Ascending aorta (tissue), 2 donors: ENCODE results near the gene PTPA. TPM values are rescaled to one million over a fixed set of nuclear protein-coding genes. Genes with fewer than 3 reads are reported as not detected.

ENCODE experiments used
- DNase-seq, 2 donors: peaks; one replicate each; pipeline ENCODE4 v3.0.0-alpha.2; 2019; ENCODE audit warnings: low spot score in 2 of 2
- H3K27ac ChIP-seq, 2 donors: fragments of 200-600 bp; sonication (generic); one replicate each; pipeline ENCODE4 v1.5.1; 2016 to 2017; ENCODE audit warnings: mild to moderate bottlenecking in 1 of 2
- H3K27me3 ChIP-seq: fragments of 200-600 bp; sonication (generic); one replicate; pipeline ENCODE4 v1.5.1; 2017
- H3K36me3 ChIP-seq, 2 donors: fragments of 200-600 bp; sonication (generic); one replicate each; pipeline ENCODE4 v1.5.1; 2016
- H3K4me1 ChIP-seq, 2 donors: fragments of 200-600 bp; sonication (generic); one replicate each; pipeline ENCODE4 v1.5.1; 2016 to 2017; ENCODE audit warnings: mild to moderate bottlenecking in 1 of 2
- H3K4me3 ChIP-seq, 2 donors: fragments of 200-600 bp; sonication (generic); one replicate each; pipeline ENCODE4 v1.5.1; 2016 to 2017; ENCODE audit warnings: mild to moderate bottlenecking in 1 of 2
- H3K9me3 ChIP-seq, 2 donors: fragments of 200-600 bp; sonication (generic); one replicate each; pipeline ENCODE4 v1.5.1; 2016
- intact Hi-C: fragments of 100-400 bp; cut with DNase I; formaldehyde crosslinking; loops from one replicate; pipeline ENCODE4 v1.15.1; 2023
- total RNA-seq: library from RNA; depleted of rRNA; stranded (reverse); fragments of >200 nt; gene quantifications from one replicate; pipeline ENCODE4 v1.1.0, GENCODE V29; 2016
- TF ChIP-seq, protein P1 (sequence below), 3 experiments: fragments of 200-600 bp in 2 of 3; fragments of 450-650 bp in 1 of 3; sonication (generic) in 2 of 3; IDR thresholded peaks; one replicate each; pipeline ENCODE4 v1.5.1; 2016 to 2019; ENCODE audit warnings: antibody characterized with exemption in 3 of 3, mild to moderate bottlenecking in 1 of 3, moderate library complexity in 1 of 3

Gene PTPA
- total RNA-seq, 1 donor from 2014 or later: 61.6 TPM

- no peaks in the 10 kb centered on the region for H3K27me3 ChIP-seq
- peak overlapping the region in 1 of 2 donors; percentile 1 for H3K27ac ChIP-seq
- TF ChIP-seq, protein P1, sequence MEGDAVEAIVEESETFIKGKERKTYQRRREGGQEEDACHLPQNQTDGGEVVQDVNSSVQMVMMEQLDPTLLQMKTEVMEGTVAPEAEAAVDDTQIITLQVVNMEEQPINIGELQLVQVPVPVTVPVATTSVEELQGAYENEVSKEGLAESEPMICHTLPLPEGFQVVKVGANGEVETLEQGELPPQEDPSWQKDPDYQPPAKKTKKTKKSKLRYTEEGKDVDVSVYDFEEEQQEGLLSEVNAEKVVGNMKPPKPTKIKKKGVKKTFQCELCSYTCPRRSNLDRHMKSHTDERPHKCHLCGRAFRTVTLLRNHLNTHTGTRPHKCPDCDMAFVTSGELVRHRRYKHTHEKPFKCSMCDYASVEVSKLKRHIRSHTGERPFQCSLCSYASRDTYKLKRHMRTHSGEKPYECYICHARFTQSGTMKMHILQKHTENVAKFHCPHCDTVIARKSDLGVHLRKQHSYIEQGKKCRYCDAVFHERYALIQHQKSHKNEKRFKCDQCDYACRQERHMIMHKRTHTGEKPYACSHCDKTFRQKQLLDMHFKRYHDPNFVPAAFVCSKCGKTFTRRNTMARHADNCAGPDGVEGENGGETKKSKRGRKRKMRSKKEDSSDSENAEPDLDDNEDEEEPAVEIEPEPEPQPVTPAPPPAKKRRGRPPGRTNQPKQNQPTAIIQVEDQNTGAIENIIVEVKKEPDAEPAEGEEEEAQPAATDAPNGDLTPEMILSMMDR (IDR thresholded peaks at IDR 0.05): peak; percentile 98 to 99 (median 99)
- DNase-seq: peak in 1 of 2 donors; percentile 87
- peaks cover 0 to 2% of the 10 kb centered on the region in 2 donors for H3K4me1 ChIP-seq
- intact Hi-C loops: loop anchor here (2.0 to 5.0 kb wide), 2 partner anchors 479 to 651 kb away; no protein-coding TSS in a partner anchor
- no peak overlapping the region for H3K4me3 ChIP-seq
- peaks cover 26 to 40% of the 10 kb centered on the region in 2 donors for H3K36me3 ChIP-seq
- no peaks in the 10 kb centered on the region for H3K9me3 ChIP-seq
These were observed 20.3 kb downstream of the PTPA start for GRCh38 chr9:129131300-129132145.

GRCh38 chr9:129133082-129133481 lies 21.9 kb downstream of the PTPA start:
- H3K4me1 ChIP-seq: peaks cover 9 to 14% of the 10 kb centered on the region in 2 donors
- TF ChIP-seq, protein P1 (IDR thresholded peaks at IDR 0.05): no peak
- H3K9me3 ChIP-seq: no peaks in the 10 kb centered on the region
- intact Hi-C loops: loop anchor here (5.0 kb wide), 1 partner anchor 649 kb away; no protein-coding TSS in a partner anchor
- peaks cover 29 to 36% of the 10 kb centered on the region in 2 donors for H3K36me3 ChIP-seq
- DNase-seq: no peak
- H3K27me3 ChIP-seq: no peaks in the 10 kb centered on the region
- H3K4me3 ChIP-seq: no peak overlapping the region
- H3K27ac ChIP-seq: no peak overlapping the region

GRCh38 chr9:129135476-129135875 lies 24.3 kb downstream of the PTPA start:
- no peak overlapping the region for H3K4me3 ChIP-seq
- peaks cover 16 to 30% of the 10 kb centered on the region in 2 donors for H3K4me1 ChIP-seq
- peaks cover 23 to 27% of the 10 kb centered on the region in 2 donors for H3K36me3 ChIP-seq
- H3K27ac ChIP-seq: no peak overlapping the region
- H3K9me3 ChIP-seq: no peaks in the 10 kb centered on the region
- intact Hi-C loops: no loop called here
- H3K27me3 ChIP-seq: no peaks in the 10 kb centered on the region
- DNase-seq: no peak
- TF ChIP-seq, protein P1 (IDR thresholded peaks at IDR 0.05): no peak

DNA sequence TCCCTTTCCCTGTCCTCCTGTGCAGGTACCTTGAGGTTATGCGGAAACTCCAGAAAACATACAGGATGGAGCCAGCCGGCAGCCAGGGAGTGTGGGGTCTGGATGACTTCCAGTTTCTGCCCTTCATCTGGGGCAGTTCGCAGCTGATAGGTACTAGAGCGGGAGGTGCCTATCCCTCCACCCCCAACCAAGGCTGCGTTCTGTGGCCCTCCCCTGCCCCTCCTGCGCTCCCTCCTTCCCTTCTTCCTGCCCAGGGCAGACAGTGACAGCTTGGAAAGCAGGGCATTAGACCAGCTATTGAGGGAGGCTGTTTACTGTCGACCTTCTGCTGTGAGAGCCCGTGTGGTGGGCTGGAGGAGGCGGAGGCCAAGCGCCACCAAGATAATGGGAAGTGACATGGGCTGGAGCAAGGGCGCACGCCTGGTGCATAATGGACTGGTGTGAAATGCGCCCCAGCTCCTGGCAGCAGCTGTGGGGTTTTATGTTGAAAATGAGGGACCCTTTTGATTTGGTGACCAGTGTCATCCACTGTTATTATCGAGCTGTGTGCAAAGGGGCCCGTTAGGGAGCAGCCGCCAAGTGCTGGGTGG lies 25.3 kb downstream of the PTPA start:
- Histone ChIP-seq H3K4me3 (no peak overlapping the region), H3K9me3 (no peaks in the 10 kb centered on the region), H3K27me3 (no peaks in the 10 kb centered on the region), H3K36me3 (peaks cover 23 to 24% of the 10 kb centered on the region in 2 donors), H3K4me1 (peaks cover 27 to 41% of the 10 kb centered on the region in 2 donors), H3K27ac (peak overlapping the region; percentile 94 to 98)
- TF ChIP-seq, protein P1 (IDR thresholded peaks at IDR 0.05): no peak
- intact Hi-C loops: no loop called here
- DNase-seq: no peak

DNA sequence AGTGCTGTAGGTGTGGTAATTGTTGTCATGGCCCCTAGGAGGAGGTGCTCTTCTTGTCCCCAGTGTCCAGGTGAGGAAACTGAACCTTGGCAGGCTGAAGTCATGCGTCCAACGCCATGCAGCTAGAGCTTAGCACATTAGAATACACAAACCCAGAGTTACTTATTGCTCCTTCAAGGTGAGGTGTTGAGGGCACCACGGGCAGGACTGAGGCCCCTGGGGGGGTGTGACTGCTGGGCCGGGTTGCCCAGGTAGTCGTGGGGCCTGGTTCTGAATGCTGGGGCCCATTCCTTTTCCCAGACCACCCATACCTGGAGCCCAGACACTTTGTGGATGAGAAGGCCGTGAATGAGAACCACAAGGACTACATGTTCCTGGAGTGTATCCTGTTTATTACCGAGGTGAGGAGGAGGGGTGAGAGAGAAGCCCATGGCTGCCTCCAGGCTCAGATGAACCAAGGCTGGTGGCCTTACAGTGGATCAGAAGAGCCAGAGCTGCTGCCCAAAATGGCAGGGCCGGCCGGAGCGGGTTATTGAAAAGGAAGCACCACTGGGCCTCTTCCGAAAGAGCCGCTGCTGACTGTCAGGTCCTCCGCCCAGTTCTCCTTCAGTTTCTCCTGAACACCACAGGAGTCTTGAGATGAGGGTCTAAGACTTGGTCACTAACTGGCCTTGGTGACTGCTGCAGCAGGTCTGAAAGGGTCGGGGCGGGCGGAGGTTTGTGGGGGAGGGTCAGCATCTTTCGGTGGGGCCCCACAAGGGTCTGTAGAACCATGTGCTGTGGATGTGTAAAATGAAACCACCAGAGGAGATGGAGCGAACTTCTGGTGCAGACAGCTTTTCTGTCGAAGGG lies 26.3 kb downstream of the PTPA start:
- Histone ChIP-seq H3K4me3 (no peak overlapping the region), H3K4me1 (peaks cover 37 to 49% of the 10 kb centered on the region in 2 donors), H3K9me3 (no peaks in the 10 kb centered on the region), H3K27me3 (no peaks in the 10 kb centered on the region), H3K36me3 (peaks cover 23 to 24% of the 10 kb centered on the region in 2 donors), H3K27ac (peak overlapping the region; percentile 94 to 98)
- TF ChIP-seq, protein P1 (IDR thresholded peaks at IDR 0.05): no peak
- intact Hi-C loops: loop anchor here (2.0 kb wide), 2 partner anchors 27 to 275 kb away; partner anchors contain the start of genes CRAT and PTPA
- no peak for DNase-seq
